Liver (tissue), 3 donors: ENCODE measurements around the gene RAB6B.

Experiments used
- GABPA ChIP-seq, 2 donors: IDR thresholded peaks in 1 of 2; conservative IDR thresholded peaks in 1 of 2; 2 replicates each; pipeline ENCODE4 v1.6.1; 2016; ENCODE audit warnings: antibody characterized with exemption in 2 of 2, mild to moderate bottlenecking in 1 of 2, moderate library complexity in 1 of 2
- HNF4A ChIP-seq, 2 donors: conservative IDR thresholded peaks; 2 replicates each; pipeline ENCODE4 v1.6.1; 2016; ENCODE audit warnings: antibody characterized with exemption in 2 of 2, mild to moderate bottlenecking in 2 of 2
- JUND ChIP-seq, 2 donors: IDR thresholded peaks; 2 replicates each; pipeline ENCODE4 v1.6.1; 2016; ENCODE audit warnings: antibody characterized with exemption in 2 of 2
- RAD21 ChIP-seq, 2 donors: IDR thresholded peaks; 2 replicates each; pipeline ENCODE4 v1.6.1; 2016; ENCODE audit warnings: antibody characterized with exemption in 2 of 2, mild to moderate bottlenecking in 2 of 2
- RXRA ChIP-seq, 2 donors: IDR thresholded peaks; 2 replicates each; pipeline ENCODE4 v1.6.1; 2017 to 2018; ENCODE audit warnings: antibody characterized with exemption in 2 of 2, mild to moderate bottlenecking in 1 of 2
- YY1 ChIP-seq: IDR thresholded peaks from 2 replicates; pipeline ENCODE4 v1.6.1; 2016; ENCODE audit warnings: antibody characterized with exemption, mild to moderate bottlenecking
- TF ChIP-seq, protein P1 (sequence below): fragments of 150-350 bp; IDR thresholded peaks from 2 replicates; pipeline ENCODE4 v1.5.1; 2017; ENCODE audit warnings: improper control_type of control experiment, low read depth, low read length; ENCODE audit not compliant: missing input control
- TF ChIP-seq, protein P2 (sequence below): IDR thresholded peaks from 2 replicates; pipeline ENCODE4 v1.6.1; 2016; ENCODE audit warnings: antibody characterized with exemption, mild to moderate bottlenecking
- donor health status: healthy.
- donor health status: healthy.

DNA sequence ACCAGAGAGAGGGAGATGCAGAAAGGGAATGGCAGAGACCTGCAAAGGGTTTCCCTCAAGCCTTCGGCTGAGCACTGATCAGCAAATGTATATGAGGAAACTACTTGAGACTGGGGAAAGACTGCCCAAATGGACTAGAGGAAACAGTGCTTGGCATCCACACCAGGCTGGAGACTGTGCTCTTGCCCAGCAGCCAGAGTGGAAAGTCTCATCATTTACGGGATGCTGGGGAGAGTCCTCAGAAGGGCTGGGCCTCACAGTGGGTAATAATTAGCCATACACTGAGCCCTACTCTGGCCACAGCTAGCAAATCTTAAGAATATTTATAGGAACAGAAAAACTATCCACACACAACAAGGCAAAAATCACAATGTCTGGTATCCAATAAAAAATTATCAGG lies 18.5 kb downstream of the RAB6B start:
- TF ChIP-seq GABPA (IDR thresholded peaks at IDR 0.05 in 1 of 2, conservative IDR thresholded peaks at IDR 0.05 in 1 of 2) = no peak
- no peak for TF ChIP-seq JUND (IDR thresholded peaks at IDR 0.05)
- TF ChIP-seq, protein P1, sequence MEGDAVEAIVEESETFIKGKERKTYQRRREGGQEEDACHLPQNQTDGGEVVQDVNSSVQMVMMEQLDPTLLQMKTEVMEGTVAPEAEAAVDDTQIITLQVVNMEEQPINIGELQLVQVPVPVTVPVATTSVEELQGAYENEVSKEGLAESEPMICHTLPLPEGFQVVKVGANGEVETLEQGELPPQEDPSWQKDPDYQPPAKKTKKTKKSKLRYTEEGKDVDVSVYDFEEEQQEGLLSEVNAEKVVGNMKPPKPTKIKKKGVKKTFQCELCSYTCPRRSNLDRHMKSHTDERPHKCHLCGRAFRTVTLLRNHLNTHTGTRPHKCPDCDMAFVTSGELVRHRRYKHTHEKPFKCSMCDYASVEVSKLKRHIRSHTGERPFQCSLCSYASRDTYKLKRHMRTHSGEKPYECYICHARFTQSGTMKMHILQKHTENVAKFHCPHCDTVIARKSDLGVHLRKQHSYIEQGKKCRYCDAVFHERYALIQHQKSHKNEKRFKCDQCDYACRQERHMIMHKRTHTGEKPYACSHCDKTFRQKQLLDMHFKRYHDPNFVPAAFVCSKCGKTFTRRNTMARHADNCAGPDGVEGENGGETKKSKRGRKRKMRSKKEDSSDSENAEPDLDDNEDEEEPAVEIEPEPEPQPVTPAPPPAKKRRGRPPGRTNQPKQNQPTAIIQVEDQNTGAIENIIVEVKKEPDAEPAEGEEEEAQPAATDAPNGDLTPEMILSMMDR = no peak
- TF ChIP-seq RXRA (IDR thresholded peaks at IDR 0.05) = no peak
- TF ChIP-seq HNF4A (conservative IDR thresholded peaks at IDR 0.05) = no peak
- TF ChIP-seq RAD21 (IDR thresholded peaks at IDR 0.05) = no peak
- no peak for TF ChIP-seq YY1
- TF ChIP-seq, protein P2, sequence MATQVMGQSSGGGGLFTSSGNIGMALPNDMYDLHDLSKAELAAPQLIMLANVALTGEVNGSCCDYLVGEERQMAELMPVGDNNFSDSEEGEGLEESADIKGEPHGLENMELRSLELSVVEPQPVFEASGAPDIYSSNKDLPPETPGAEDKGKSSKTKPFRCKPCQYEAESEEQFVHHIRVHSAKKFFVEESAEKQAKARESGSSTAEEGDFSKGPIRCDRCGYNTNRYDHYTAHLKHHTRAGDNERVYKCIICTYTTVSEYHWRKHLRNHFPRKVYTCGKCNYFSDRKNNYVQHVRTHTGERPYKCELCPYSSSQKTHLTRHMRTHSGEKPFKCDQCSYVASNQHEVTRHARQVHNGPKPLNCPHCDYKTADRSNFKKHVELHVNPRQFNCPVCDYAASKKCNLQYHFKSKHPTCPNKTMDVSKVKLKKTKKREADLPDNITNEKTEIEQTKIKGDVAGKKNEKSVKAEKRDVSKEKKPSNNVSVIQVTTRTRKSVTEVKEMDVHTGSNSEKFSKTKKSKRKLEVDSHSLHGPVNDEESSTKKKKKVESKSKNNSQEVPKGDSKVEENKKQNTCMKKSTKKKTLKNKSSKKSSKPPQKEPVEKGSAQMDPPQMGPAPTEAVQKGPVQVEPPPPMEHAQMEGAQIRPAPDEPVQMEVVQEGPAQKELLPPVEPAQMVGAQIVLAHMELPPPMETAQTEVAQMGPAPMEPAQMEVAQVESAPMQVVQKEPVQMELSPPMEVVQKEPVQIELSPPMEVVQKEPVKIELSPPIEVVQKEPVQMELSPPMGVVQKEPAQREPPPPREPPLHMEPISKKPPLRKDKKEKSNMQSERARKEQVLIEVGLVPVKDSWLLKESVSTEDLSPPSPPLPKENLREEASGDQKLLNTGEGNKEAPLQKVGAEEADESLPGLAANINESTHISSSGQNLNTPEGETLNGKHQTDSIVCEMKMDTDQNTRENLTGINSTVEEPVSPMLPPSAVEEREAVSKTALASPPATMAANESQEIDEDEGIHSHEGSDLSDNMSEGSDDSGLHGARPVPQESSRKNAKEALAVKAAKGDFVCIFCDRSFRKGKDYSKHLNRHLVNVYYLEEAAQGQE = no peak
